Effector CD8-positive, alpha-beta T cell (primary cell): ENCODE data around the gene GZF1.

ENCODE experiments used
- DNase-seq: peaks from one replicate; lab custom pipeline; 2025; lab: John Stamatoyannopoulos, UW
- total RNA-seq, 4 experiments: gene quantifications; one replicate each; lab custom pipeline; 2026; lab: John Stamatoyannopoulos, UW

GZF1 gene
- 33.6 to 43.5 (median 38.8) reads per million in 4 experiments for total RNA-seq

DNA sequence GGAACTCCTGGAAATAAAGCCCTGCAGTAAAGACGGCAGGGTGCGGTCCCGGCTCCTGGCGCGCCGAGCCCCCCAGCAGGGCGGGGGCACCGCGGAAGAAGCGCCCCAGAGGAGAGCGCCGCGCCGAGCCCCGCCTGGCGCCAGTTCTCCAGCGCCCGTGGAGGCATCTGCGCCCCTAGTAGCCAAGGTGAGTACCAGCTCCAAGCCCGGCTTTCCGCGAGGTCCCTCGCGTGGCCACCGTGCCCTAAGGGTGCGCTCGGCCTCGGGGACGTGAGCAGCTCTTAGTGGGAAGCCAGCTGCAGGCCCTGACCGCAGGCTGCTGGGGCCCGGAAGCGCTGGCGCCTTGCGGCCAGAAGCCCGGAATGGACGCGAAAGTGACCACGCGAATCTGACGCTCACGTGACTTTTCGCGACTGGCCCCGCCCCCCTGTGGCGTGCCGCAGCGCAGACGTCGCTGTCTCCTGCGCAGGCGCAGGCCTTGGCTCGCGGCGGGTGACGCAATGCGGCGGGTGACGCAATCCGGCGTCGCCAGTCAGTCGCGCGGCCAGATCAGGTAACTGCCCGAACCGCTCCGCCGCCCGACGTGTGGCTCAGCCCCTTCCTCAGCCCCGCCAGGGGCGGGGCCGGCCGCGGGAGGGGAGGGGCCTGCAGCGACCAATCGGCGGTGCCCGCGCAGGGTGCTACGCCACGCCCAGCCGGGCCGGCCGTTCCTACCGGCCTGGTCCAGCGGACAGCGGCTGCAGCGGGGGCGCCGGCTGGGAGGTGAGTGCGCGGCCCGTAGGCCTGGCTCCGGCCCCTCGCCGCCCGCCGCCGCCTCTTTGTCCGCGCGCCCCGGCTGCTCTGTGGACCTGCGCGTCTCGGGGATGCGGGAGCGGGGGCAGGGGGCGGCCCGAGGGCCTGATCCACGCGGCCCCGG lies at the start of gene GZF1:
TSS of gene GZF1 (plus strand) at position 707 of the 916 bp plus-strand sequence. CDS start 2,202 bp downstream, outside the sequence.
- DNase-seq, result peak; percentile 96

DNA sequence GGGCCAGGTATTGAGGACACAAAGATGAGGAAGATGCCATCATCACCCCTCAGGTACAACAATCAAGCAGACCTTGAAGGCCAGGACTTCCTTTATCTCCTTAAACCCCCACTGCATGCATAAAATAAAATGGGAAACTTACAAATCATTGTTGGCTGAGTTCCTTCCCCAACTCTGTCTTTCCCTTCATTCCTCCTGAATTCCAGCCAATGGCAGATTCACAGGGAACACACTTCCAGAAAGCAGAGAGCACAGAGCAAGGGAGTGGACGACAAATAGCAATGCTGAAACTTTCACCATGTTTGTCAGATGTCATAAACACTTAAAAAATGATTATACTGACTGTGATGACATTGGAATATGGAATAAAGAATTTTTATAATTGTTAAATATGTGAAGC lies 48.7 kb upstream of the GZF1 start:
- DNase-seq, result no peak

DNA sequence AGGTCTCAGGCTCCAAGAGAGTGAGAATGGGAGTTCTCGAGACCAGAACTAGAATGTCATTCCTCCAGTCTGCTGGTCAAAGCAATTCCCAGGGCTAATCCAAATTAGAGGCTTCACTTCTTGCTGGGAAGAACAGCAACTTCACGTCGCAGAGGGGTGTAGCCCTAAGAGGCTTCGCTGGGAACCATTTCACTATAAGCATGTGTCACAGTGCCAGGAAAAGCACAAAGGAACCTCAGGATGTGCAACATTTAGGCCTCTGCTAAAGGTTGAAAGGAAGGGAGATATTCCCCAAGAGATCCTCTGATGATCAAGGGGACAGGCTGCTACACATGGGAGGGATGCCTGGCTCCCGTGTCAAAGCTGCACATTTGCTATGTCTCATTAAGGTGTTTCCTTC lies 47.3 kb upstream of the GZF1 start:
- no peak for DNase-seq

DNA sequence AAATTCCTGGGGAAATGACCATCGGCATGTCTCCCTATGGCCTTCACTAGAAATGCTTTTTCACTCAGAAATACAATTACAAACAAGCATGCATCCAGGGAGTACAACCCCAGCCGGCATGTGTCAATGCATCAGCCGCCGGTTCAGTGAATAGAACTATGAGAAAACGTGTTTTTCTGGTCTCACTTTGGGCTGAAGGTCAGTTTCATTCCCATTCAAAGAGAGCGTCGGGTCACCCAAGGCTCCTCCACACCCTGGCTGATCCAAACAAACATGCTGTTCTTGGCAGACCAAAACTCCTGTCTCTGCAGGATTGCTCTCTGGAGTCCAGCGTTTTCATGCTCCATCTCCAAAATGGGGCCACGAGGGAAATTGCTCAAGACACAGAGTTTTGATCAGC lies 46.9 kb upstream of the GZF1 start:
- no peak for DNase-seq

DNA sequence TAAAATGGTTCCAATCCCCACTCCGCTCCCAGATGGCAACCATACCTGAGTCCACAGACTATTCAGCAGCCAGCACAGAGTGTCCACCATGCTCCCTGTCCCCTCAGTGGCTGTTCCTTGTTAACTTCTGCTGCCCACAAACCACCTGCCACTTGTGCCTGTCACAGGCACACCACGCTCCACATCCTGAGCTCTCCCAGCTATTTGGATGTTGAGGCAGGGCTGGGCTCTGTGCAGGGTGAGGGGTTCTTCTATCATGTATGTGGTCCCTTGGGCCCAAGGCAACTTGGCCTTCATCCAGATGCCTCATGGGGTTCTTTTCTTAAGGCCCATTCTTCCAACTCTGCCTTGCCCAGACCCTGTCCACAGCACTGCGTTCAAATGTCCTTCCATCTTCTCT lies 45.4 kb upstream of the GZF1 start:
- no peak for DNase-seq

DNA sequence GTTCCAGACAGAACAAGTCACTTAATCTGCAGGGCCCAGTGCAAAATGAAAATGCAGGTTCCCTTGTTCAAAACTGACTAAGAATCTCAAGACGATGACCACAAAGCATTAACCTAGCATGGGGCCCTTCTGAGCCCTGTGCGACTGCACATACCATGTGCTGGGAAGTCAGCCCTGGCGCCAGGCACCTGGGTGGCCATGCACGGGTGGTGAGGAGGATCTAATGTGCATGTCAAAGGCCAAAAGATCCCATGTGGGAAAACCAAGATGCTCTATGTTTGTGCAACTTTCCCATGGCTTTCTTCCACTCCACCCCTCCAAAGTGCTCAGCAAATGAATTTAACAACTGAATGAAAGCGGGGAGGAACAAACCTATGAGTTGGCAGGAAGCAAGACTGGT lies 44.9 kb upstream of the GZF1 start:
- no peak for DNase-seq

DNA sequence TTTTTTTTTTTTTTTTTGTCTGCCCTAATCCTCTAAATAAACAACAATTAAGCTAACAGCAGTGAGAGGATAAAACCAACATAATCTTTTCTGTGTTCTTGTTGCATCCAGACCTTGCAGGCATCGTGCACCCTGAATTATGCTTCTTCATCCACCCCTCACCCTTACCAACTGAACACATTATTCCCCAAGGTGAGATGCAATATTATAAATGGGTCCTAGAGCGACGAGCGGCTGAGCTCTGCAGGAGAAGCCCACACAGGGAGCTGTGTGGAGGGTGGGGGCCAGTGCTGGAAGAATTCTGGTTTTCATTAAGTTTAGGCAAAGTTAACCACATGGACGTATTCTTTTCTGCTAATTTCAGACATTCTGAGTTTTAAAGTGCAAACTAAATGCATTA lies 43.6 kb upstream of the GZF1 start:
- DNase-seq, result no peak

DNA sequence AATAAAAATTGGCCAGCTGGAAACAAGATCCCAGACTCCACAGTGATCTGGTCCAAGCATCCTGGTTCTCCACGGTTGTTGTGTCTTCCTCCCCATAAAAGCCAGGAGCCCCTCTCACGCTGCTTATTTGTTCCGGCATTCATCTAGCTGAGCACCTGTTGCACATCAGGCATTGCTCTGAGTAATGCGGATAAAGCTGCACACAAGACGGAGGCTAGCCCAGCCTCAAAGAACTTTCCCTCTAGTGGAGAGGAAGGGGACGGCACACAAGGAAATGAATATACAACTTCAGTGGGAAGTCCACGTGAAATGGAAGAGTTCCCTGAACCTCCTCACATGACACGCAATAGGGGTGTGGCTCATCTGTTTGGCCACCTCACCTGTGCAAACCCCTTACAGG lies 41.7 kb upstream of the GZF1 start:
- no peak for DNase-seq

DNA sequence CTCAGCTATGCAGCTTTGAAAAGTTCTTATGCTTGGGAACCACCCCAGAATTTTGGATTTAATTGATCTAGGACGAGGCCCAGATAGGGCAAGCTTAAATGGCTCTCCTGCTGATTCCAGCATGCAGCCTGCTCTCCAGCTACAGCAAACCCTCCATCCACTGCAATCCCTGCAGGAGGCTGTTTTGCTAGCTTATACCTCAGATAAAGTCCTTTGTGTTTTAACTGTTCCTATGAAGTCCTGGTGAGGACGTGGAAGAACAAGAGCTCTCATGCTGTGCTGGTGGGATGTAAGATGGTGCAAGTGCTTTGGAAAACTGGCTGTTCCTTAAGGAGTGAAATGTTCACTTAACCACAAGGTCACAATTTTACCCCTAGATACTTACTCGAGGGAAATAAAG lies 36.9 kb upstream of the GZF1 start:
- DNase-seq, result no peak

DNA sequence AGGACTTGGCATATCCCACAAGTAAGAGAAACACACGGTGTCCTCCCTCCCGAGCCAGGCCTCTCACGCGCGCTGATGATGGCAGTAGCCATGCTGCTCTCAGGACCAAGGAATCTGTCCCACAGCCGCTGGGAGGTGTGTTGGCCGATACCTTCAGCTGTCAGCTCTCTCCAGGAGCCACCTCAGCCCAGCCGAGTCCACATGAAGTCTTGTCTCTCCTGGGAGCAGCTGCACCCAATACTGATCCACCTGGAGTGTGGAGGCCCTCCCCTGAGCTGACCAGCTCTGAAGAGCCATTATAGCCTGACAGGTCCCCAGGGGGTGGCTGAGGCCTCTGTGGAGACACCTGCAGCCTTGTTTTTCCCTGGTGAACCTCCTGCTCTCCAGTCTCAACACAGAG lies 35.2 kb upstream of the GZF1 start:
- no peak for DNase-seq

DNA sequence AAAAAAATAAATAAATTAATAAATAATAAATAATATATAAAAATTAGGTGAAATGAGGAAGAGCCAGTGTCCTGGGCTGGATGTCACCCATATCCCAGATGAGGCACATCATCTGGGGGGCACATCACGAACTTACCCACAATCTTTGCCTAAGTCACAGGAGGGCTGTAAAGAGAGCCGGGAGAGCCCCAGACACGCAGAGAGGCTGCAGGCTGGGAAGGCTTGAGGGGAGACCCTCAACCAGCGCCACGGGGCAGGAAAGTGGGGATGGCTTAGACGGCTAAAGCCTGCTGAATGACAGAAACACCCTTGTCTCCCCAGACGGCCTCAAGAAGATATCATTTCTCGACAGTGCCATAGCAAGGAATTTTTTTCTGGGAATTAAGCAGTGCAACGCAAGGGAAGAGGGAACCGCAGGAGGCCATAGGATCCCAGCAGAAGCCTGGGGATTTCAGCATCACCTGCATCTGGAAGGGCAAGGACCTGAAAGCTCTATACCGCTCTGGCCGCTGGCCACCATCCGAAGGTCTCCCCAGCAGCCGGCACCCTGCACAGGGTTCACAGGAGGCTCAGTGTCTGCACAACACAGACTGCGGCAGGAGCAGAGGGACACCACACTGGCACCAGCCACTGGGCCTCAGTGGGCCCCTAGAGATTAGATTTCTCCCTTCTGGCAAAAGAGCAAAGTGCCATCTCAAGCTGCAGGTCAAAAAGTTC lies 34.2 kb upstream of the GZF1 start:
- no peak for DNase-seq

DNA sequence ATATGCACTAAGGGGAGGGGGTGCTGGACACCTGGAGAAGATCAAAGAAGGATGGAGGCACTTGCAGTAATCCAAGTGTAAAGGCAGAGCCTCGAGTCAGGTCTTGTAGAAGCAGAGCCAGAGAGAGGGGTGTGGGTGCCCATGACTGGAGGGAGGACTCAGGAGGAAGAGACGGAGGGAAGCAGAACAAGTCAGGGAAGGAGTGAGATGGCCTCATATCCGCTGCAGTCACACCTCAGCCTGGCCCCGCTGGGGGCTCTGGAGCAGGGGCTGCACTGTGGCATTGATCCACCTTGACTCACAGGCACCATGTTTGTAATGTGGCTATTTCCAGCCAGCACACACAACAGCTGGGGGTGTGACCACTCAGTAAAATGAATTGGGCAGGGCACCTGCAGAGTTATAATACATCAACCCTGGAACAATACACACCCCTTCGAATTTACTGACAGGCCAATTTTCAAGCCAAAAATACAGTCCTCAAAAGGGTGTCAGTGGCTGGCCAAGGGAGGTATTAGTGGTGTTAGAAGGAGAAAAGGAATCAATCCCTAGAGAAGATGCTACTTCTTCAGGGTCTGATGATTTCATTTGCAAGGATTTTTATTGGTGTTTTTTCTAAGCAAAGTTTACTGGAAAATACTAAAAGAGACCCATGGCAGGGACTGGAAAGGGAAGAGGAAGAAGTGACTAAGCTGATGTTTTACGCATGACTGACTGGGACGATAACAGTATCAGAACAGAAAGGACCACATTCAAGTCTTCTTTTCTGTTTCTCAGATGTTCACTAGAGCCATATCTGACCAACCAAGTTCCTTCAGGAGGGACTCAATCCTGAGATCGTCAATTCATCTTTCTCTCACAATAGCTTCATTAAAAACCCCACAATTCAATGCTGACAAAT lies 30.3 kb upstream of the GZF1 start:
- DNase-seq, result no peak

DNA sequence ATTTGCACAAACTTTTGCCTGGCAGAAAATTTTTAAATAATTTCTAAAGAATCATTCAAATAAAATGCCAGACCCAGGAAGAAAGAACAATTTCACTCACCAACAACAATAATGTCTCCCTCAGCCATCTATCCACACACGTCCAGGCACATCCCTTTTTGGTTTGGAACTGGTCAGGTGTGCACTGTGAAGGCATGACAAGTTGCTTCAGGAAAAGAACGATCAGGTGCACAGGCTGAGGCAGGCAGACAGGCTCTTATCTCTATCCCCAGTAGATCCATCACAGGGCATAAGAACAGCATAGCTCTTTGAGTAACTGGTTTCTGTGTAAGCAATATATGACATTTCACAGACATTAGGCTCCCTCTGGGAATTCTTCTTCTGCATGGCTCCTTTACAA lies 29.5 kb upstream of the GZF1 start:
- no peak for DNase-seq

DNA sequence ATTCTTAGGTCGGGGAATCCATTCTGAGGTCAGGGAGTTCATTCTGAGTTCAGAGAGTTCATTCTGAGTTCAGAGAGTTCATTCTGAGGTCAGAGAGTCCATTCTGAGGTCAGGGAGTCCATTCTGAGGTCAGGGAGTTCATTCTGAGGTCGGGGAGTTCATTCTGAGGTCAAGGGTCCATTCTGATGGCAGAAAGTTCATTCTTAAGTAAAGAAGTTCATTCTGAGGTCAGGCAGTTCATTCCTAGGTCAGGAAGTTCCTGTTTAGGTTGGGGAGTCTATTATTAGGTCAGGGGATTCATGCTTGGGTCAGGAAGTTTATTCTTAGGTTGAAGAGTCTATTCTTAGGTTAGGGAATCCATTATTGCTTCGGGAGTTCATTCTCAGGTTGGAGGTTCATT lies 27.9 kb upstream of the GZF1 start:
- DNase-seq, result no peak

DNA sequence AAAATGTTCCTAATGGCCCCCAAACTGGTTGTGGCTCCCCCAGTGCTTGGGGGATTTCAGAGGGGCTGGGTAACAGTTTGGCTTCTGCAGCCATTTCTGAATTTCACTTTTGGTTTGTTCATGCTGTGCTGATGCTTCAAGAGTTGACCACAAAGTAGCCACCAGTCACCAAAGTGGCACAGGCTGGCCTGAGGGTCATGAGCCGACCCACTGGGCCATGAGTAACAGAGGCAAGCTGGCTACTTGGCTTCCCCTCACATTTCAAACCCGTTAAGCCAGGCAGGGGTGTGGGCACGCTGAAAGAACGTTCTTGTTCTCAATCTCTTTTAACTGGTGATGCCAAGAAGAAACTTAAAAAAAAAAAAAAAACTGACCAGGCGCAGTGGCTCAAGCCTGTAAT lies 26.5 kb upstream of the GZF1 start:
- DNase-seq, result no peak

DNA sequence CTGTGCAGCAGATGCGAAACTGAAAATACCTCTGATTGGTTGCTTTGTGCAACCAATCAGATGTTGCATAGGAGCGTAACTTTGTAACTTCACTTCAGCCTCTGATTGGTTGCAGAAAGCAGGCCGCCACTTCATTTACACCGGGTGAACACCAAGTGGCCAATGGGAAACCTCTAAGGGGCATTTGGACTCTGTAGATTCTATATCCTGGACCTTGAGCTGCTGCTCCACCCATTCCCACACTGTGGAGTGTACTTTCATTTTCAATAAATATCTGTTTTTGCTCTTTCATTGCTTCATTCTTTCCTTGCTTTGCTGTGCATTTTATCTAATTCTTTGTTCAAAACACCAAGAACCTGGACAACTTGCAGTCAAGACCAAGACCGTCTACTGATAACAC lies 25.5 kb upstream of the GZF1 start:
- DNase-seq, result no peak

DNA sequence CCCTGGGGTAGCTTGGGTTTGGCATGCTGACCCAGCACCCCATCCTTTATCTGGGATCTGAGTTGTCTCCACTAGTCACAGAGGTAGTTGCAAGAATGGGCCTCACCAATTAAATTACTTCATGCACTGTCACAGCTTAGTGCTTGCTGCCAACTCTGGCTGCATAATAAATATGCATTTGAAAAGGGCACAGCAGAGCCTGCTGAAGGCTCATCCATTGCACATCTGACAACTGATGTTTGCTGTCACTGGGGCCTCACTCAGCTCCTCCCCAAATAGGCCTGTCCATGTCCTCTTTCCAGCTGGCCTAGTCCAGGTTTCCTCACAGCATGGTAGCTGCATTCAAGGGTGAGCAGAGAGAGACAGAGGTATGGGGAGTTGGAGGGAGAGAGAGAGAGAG lies 24.7 kb upstream of the GZF1 start:
- DNase-seq, result no peak

DNA sequence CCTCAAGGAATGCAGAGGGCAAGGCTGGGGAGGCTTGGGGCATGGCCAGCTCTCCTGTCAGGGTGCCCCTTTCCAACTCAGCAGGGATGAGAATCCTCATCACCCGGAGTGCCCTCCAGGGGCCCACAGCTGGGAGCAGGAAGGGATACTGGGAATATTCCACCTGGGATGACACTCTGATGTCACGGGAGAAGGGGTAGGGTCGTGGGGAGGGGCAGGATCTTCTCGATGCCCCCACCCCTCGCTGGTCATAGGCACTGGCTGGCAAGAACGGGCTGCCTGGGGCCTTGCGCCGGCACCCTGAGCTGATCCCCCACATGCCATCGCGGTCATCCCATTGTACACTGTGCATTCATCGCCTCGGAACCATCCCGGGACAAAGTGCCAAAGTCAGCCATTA lies 22.0 kb upstream of the GZF1 start:
- DNase-seq, result no peak

DNA sequence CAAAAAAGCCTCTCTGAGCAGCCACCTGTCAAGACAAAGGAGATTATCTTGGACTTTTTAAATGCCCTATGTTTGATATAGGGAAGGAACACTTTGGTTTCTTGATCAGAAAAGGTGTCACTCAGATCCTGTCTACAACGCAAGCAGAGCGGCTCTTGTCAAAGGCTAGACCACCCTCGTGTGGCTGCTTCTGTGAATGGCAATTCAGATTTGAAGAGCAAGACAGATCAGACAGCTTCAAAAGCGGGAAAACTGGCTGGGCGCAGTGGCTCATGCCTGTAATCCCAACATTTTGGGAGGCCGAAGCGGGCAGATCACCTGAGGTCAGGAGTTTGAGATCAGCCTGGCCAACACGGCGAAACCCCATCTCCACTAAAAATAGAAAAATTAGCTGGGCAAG lies 21.5 kb upstream of the GZF1 start:
- no peak for DNase-seq

DNA sequence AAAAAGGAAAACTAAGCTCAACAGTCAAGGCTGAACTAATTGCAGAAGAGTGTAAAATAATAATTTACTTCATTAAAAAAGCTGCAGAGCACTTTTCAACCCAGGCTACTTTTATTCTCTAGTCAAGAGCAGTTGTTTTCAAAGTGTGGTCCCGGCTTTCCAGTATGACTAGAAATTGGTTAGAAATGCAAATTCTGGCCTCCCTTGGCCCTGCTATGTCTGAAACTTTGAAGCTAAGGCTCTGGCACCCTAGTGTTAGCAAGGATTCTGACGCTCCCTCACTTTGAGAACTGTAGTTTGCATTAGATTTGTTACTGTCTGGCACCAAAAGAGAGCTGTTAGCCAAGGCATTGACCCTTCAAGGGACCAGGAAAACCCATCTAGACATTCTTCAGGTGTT lies 20.9 kb upstream of the GZF1 start:
- no peak for DNase-seq

DNA sequence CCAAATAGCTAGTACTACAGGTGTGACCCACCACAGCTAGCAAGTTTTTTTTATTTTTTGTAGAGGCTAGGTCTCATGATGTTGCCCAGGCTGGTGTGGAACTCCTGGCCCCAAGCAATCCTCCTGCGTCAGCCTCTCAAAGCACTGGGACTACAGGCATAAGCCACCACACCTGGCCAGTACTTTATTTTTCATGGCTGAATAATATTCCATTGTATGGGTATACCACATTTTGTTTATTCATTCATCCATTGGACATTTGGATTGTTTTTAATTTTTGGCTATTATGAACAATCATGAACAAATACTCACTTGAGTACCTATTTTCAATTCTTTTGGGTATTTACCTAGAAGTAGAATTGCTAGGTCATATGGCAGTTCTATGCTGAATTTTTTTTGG lies 18.4 kb upstream of the GZF1 start:
- no peak for DNase-seq

DNA sequence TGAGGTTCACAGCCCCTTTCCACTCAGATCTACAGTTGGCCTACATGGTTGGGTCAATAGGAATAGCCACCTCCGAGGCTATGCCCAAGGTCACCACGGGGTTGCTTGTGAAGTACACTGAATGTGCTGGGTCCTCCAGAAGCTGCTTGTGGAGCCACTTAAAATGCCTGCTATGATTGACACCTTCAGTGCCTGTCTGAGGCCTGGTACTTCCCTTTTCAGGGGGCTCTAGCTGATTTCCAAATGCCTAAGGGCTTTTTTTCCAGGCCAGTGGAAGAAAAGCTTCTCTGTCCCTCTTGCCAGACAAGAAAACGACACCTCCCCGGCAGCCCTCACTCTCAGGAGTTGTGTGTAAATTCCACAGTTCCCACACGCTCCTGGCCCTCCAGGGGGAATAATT lies 17.6 kb upstream of the GZF1 start:
- DNase-seq, result no peak
